GM19438 (cell line): ENCODE results near the gene BANF1.

ENCODE experiments used
- ATAC-seq: cut with Tn5 transposase; IDR thresholded peaks from one replicate; pipeline ENCODE4 v1.9.1; 2021; ENCODE audit warnings: low read depth; ENCODE audit not compliant: unreplicated experiment

Gene BANF1

GRCh38 chr11:66001942-66002647, at the start of gene BANF1, which contains the start of gene EIF1AD:
Gene BANF1, plus strand, starts transcription at chr11:66002503. Its CDS starts 748 bp downstream, at chr11:66003251.
Gene EIF1AD, minus strand, starts transcription at chr11:66002157. Its CDS starts 1,768 bp downstream, at chr11:66000389.
- peak; percentile 75 for ATAC-seq

- ATAC-seq: no peak
Observed at GRCh38 chr11:65953471-65953870, 48.8 kb upstream of the BANF1 start.

- ATAC-seq: no peak
Observed at GRCh38 chr11:65954771-65955170, 47.5 kb upstream of the BANF1 start.

GRCh38 chr11:65958291-65958690, 44.0 kb upstream of the BANF1 start:
- ATAC-seq: no peak

GRCh38 chr11:65958774-65959420, 43.4 kb upstream of the BANF1 start:
- no peak for ATAC-seq

GRCh38 chr11:65960824-65961266, 41.5 kb upstream of the BANF1 start:
- ATAC-seq: no peak

GRCh38 chr11:65961267-65962140, 40.8 kb upstream of the BANF1 start, which contains the start of gene SART1:
Gene SART1, plus strand, starts transcription at chr11:65961734. Its CDS starts 47 bp downstream, at chr11:65961781.
- peak; percentile 65 for ATAC-seq

GRCh38 chr11:65962141-65962564, 40.1 kb upstream of the BANF1 start:
- ATAC-seq: no peak

- no peak for ATAC-seq
Observed at GRCh38 chr11:65964906-65965305, 37.4 kb upstream of the BANF1 start.

- no peak for ATAC-seq
Observed at GRCh38 chr11:65965986-65966762, 36.1 kb upstream of the BANF1 start.

- no peak for ATAC-seq
Observed at GRCh38 chr11:65967329-65967934, 34.9 kb upstream of the BANF1 start.

GRCh38 chr11:65968600-65969482, 33.5 kb upstream of the BANF1 start:
- no peak for ATAC-seq

- ATAC-seq: no peak
Observed at GRCh38 chr11:65972116-65972515, 30.2 kb upstream of the BANF1 start.

GRCh38 chr11:65973439-65974110, 28.7 kb upstream of the BANF1 start:
- no peak for ATAC-seq

- ATAC-seq: no peak
Observed at GRCh38 chr11:65975771-65976170, 26.5 kb upstream of the BANF1 start.

- no peak for ATAC-seq
Observed at GRCh38 chr11:65976216-65977176, 25.8 kb upstream of the BANF1 start.
